Astrocyte of the cerebellum (primary cell): ENCODE results near the gene WDFY1.

Experiments
- DNase-seq: peaks from one replicate; pipeline ENCODE4 v3.0.0-alpha.2; 2011; ENCODE audit warnings: low read depth
- H3K4me3 ChIP-seq: 2 replicates; pipeline ENCODE4 v1.5.1; 2011; ENCODE audit warnings: mild to moderate bottlenecking, low read depth, low read length, moderate library complexity
- in situ Hi-C: cut with HindIII; loops from 2 replicates; pipeline ENCODE4 v1.10.0; 2017; ENCODE audit warnings: low sequenced_read_pairs
- TF ChIP-seq, protein P1 (sequence below): IDR thresholded peaks from 2 replicates; pipeline ENCODE4 v1.5.1; 2012; ENCODE audit warnings: low read length, low read depth, moderate library complexity, mild to moderate bottlenecking; ENCODE audit errors: missing control alignments

Gene WDFY1

DNA sequence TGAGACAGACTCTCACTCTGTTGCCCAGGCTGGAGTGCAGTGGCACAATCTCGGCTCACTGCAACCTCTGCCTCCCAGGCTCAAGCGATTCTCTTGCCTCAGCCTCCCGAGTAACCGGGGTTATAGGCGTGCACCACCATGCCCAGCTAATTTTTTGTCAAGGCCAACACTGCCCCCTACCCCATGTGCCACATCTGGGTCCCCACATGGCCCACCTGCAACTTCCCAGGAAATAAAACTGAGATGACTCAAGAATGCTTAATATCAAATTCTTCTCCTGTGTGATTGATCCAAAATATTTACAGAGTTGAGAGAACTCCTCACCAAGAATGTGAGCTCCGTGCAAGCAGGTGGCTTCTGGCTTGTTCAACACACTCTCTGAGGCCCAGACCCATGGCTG lies 116.8 kb downstream of the WDFY1 start:
- H3K4me3 ChIP-seq: no peak overlapping the region
- DNase-seq: no peak
- TF ChIP-seq, protein P1, sequence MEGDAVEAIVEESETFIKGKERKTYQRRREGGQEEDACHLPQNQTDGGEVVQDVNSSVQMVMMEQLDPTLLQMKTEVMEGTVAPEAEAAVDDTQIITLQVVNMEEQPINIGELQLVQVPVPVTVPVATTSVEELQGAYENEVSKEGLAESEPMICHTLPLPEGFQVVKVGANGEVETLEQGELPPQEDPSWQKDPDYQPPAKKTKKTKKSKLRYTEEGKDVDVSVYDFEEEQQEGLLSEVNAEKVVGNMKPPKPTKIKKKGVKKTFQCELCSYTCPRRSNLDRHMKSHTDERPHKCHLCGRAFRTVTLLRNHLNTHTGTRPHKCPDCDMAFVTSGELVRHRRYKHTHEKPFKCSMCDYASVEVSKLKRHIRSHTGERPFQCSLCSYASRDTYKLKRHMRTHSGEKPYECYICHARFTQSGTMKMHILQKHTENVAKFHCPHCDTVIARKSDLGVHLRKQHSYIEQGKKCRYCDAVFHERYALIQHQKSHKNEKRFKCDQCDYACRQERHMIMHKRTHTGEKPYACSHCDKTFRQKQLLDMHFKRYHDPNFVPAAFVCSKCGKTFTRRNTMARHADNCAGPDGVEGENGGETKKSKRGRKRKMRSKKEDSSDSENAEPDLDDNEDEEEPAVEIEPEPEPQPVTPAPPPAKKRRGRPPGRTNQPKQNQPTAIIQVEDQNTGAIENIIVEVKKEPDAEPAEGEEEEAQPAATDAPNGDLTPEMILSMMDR: no peak
- in situ Hi-C loops: no loop called here

DNA sequence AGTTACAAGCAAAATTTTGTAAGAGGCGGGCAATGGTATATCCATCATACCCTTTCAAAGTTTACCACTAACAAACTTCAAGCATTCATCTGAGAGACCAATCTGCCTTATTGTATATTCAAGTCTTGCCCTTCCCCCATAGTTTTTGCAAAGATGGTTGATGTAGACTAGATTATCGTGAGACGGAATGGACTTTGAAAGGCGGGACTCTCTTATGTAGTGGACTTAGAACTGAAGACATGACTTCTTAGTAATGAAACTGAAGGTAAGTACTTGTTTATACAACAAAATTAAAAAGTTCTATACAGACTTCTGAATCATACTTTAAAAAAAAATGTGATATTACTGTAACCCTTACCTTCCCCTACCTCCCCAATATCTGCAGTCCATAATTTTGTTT lies 118.1 kb downstream of the WDFY1 start:
- TF ChIP-seq, protein P1: no peak
- in situ Hi-C loops: no loop called here
- DNase-seq: no peak
- H3K4me3 ChIP-seq: no peak overlapping the region
